ENCODE results near the gene IFI27L1.

Gene IFI27L1

DNA sequence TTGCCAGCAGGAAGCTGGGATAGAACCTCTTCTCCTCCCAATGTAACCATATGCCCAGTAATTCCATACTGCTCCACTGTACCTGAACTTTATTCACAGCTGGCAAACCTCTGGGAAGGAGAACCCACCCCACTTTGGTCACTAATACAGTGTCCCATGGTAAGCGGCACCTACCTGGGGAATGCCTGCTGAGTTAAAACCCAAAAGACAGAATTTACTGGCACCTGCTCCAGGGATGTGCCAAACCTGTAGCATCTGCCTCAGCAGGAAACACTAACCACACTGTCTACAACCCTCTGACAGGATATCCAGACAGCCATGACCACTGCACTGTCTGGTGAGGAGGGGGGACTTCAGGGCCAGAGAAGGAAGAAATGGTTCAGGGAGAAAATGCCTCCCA is 26.7 kb upstream of the IFI27L1 start:
- H3K9me3 ChIP-seq (replicated peaks; ENCODE audit: insufficient read depth, low read length): no peaks in the 10 kb centered on the region
- H3K27me3 ChIP-seq (replicated peaks; ENCODE audit: insufficient read depth, low read length): no peaks in the 10 kb centered on the region
- H3K27ac ChIP-seq (ENCODE audit: low read length): no peak overlapping the region
- no peak overlapping the region for H3K4me2 ChIP-seq (ENCODE audit: low read depth, low read length)
- H3K4me1 ChIP-seq (ENCODE audit: low read length): peaks cover 44% of the 10 kb centered on the region
- TF ChIP-seq EZH2 (optimal IDR thresholded peaks at IDR 0.05; ENCODE audit: low read depth, low read length) (no peak), EZH2phosphoT487 (IDR thresholded peaks at IDR 0.05; ENCODE audit: low read length) (no peak)
- TF ChIP-seq, protein P1, sequence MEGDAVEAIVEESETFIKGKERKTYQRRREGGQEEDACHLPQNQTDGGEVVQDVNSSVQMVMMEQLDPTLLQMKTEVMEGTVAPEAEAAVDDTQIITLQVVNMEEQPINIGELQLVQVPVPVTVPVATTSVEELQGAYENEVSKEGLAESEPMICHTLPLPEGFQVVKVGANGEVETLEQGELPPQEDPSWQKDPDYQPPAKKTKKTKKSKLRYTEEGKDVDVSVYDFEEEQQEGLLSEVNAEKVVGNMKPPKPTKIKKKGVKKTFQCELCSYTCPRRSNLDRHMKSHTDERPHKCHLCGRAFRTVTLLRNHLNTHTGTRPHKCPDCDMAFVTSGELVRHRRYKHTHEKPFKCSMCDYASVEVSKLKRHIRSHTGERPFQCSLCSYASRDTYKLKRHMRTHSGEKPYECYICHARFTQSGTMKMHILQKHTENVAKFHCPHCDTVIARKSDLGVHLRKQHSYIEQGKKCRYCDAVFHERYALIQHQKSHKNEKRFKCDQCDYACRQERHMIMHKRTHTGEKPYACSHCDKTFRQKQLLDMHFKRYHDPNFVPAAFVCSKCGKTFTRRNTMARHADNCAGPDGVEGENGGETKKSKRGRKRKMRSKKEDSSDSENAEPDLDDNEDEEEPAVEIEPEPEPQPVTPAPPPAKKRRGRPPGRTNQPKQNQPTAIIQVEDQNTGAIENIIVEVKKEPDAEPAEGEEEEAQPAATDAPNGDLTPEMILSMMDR (IDR thresholded peaks at IDR 0.05; ENCODE audit: low read length): no peak
- peaks cover 26% of the 10 kb centered on the region for H3K79me2 ChIP-seq (ENCODE audit: low read length)
- H2AFZ ChIP-seq (ENCODE audit: low read length): no peak overlapping the region
- H3F3A ChIP-seq (ENCODE audit: insufficient read depth, low read length): peaks cover 18% of the 10 kb centered on the region
- no peaks in the 10 kb centered on the region for H3K9me2 ChIP-seq (replicated peaks; ENCODE audit: insufficient read depth, low read length)
- no peak for DNase-seq
- no peaks in the 10 kb centered on the region for H4K20me1 ChIP-seq (ENCODE audit: insufficient read depth, low read length)
- H3K4me3 ChIP-seq (ENCODE audit: low read length): no peak overlapping the region
- H3K36me3 ChIP-seq (replicated peaks; ENCODE audit: insufficient read depth, low read length): no peaks in the 10 kb centered on the region
- H3K9ac ChIP-seq (ENCODE audit: low read length): no peak overlapping the region

DNA sequence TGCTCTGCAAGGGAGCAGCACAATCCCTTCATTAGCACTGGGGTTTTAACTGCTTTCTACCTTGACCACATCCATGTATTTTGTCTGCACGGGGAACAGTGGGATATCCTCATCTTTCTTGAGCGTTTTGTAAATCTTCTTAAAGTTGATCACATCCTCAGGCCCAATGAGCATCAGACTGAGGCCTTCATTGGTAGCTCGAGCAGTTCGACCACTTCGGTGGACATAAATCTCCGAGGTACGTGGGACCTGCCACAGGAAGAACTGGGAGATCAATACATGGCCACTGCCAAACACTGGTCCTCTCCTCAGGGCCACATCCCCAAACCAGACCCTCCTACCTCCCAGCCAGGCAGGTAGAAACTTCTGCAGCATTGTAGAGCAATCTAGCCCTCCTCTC is 26.2 kb upstream of the IFI27L1 start:
- Histone ChIP-seq H3K9ac (ENCODE audit: low read length) (no peak overlapping the region), H3K9me2 (replicated peaks; ENCODE audit: insufficient read depth, low read length) (no peaks in the 10 kb centered on the region), H3F3A (ENCODE audit: insufficient read depth, low read length) (peaks cover 18% of the 10 kb centered on the region), H3K27me3 (replicated peaks; ENCODE audit: insufficient read depth, low read length) (no peaks in the 10 kb centered on the region), H3K4me2 (ENCODE audit: low read depth, low read length) (no peak overlapping the region), H4K20me1 (ENCODE audit: insufficient read depth, low read length) (no peaks in the 10 kb centered on the region), H2AFZ (ENCODE audit: low read length) (no peak overlapping the region), H3K4me1 (ENCODE audit: low read length) (peaks cover 44% of the 10 kb centered on the region), H3K9me3 (replicated peaks; ENCODE audit: insufficient read depth, low read length) (no peaks in the 10 kb centered on the region), H3K27ac (ENCODE audit: low read length) (no peak overlapping the region), H3K79me2 (ENCODE audit: low read length) (peaks cover 31% of the 10 kb centered on the region), H3K4me3 (ENCODE audit: low read length) (no peak overlapping the region), H3K36me3 (replicated peaks; ENCODE audit: insufficient read depth, low read length) (no peaks in the 10 kb centered on the region)
- TF ChIP-seq EZH2 (optimal IDR thresholded peaks at IDR 0.05; ENCODE audit: low read depth, low read length) (no peak), EZH2phosphoT487 (IDR thresholded peaks at IDR 0.05; ENCODE audit: low read length) (no peak)
- TF ChIP-seq, protein P1 (IDR thresholded peaks at IDR 0.05; ENCODE audit: low read length): no peak
- DNase-seq: no peak

DNA sequence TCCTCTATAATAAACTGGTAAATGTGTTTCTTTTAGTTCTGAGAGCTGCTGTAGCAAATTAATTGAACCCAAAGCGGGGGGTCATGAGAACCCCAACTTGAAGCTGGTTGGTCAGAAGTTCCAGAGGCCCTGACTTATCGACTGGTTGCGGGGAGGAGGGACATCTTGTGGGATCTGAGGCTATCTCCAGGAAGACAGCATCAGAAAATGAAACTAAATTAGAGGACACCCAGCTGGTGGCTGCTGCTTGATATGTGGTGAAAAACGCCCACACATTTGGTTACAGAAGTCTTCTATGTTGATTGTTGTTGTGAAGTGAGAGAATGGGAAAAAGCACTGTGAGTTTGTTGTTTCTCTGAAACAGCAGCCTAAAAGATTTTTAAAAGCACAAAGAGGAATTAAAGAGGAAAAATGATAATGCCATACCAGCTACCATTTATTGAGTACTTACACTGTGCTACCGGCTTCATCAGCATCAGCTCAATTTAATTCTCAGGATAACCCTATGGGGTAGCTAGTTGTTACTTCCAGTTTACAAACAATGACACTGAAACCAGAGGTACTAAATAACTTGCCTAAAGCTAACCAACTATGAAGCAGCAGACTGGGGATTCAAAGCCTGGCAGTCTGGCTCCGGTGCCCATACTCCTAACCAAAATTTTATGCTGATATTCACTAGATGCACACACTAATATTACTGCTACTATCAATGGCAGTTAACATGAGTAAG is 24.4 kb upstream of the IFI27L1 start:
- no peaks in the 10 kb centered on the region for H3K27me3 ChIP-seq (replicated peaks; ENCODE audit: insufficient read depth, low read length)
- no peak overlapping the region for H2AFZ ChIP-seq (ENCODE audit: low read length)
- H3K27ac ChIP-seq (ENCODE audit: low read length): peak overlapping the region; percentile 66; the same call in 1 of the 2 replicates
- no peak overlapping the region for H3K9ac ChIP-seq (ENCODE audit: low read length)
- H3K79me2 ChIP-seq (ENCODE audit: low read length): peaks cover 49% of the 10 kb centered on the region
- H4K20me1 ChIP-seq (ENCODE audit: insufficient read depth, low read length): no peaks in the 10 kb centered on the region
- no peaks in the 10 kb centered on the region for H3K9me3 ChIP-seq (replicated peaks; ENCODE audit: insufficient read depth, low read length)
- H3F3A ChIP-seq (ENCODE audit: insufficient read depth, low read length): peaks cover 18% of the 10 kb centered on the region
- H3K9me2 ChIP-seq (replicated peaks; ENCODE audit: insufficient read depth, low read length): no peaks in the 10 kb centered on the region
- H3K4me3 ChIP-seq (ENCODE audit: low read length): no peak overlapping the region
- peak; percentile 62 for DNase-seq
- peak overlapping the region; percentile 29; the same call in 1 of the 2 replicates for H3K4me2 ChIP-seq (ENCODE audit: low read depth, low read length)
- H3K36me3 ChIP-seq (replicated peaks; ENCODE audit: insufficient read depth, low read length): no peaks in the 10 kb centered on the region; the same call in 1 of the 2 replicates
- H3K4me1 ChIP-seq (ENCODE audit: low read length): peaks cover 42% of the 10 kb centered on the region
- no peak for TF ChIP-seq EZH2phosphoT487 (IDR thresholded peaks at IDR 0.05; ENCODE audit: low read length)
- TF ChIP-seq, protein P1 (IDR thresholded peaks at IDR 0.05; ENCODE audit: low read length): no peak
- TF ChIP-seq EZH2 (optimal IDR thresholded peaks at IDR 0.05; ENCODE audit: low read depth, low read length): no peak

Measured in MM.1S (cell line).